ENCODE data around the gene LRPPRC.
"Not testable (repeated sequence)": the region's sequence is repeated elsewhere in the genome, so short reads cannot be mapped to it uniquely, and the experiment has no call there.

- not testable (repeated sequence) for TF ChIP-seq CTCF (IDR thresholded peaks at IDR 0.05; ENCODE audit: insufficient read depth, low read length, poor library complexity, severe bottlenecking); EZH2phosphoT487 (conservative IDR thresholded peaks at IDR 0.05; ENCODE audit: low read length)
These were observed 17.4 kb upstream of the LRPPRC start for GRCh38 chr2:44013205-44013604.
